H7 (cell line): Measurements from ENCODE around the gene STT3B. TPM values are rescaled to one million over a fixed set of nuclear protein-coding genes. Genes with fewer than 3 reads are reported as not detected.
A peak's percentile ranks its signal among the peaks of the same experiment; 100 is the strongest.

Experiments used
- DNase-seq: peaks from one replicate; pipeline ENCODE4 v3.0.0; 2012
- H3K27me3 ChIP-seq: 2 replicates; pipeline ENCODE4 v1.6.0; 2011; ENCODE audit warnings: mild to moderate bottlenecking, low read length; ENCODE audit not compliant: control insufficient read depth, insufficient read depth
- H3K36me3 ChIP-seq: replicated peaks from 2 replicates; pipeline ENCODE4 v1.5.1; 2011; ENCODE audit warnings: low read length; ENCODE audit not compliant: control insufficient read depth, insufficient read depth
- H3K4me3 ChIP-seq: 2 replicates; pipeline ENCODE4 v1.5.1; 2011; ENCODE audit warnings: low read depth, mild to moderate bottlenecking, control low read depth, low read length, moderate library complexity; ENCODE audit not compliant: insufficient read depth
- total RNA-seq: library from RNA; depleted of rRNA; stranded (reverse); fragments of >200 nt; shearing (Covaris generic); gene quantifications from 2 replicates; pipeline ENCODE4 v1.2.3, GENCODE V29; 2014; rRNA removed

Gene STT3B
- total RNA-seq = 134 and 148 TPM in 2 replicates

- no peaks in the 10 kb centered on the region for H3K36me3 ChIP-seq
- no peaks in the 10 kb centered on the region for H3K27me3 ChIP-seq
- DNase-seq = peak; percentile 88
- H3K4me3 ChIP-seq = peak within 1 kb of the TSS; percentile 86
Measured at GRCh38 chr3:31532587-31533168, at the start of gene STT3B. Gene STT3B, plus strand, starts transcription at chr3:31532925. Its CDS starts 74 bp downstream, at chr3:31532999.

DNA sequence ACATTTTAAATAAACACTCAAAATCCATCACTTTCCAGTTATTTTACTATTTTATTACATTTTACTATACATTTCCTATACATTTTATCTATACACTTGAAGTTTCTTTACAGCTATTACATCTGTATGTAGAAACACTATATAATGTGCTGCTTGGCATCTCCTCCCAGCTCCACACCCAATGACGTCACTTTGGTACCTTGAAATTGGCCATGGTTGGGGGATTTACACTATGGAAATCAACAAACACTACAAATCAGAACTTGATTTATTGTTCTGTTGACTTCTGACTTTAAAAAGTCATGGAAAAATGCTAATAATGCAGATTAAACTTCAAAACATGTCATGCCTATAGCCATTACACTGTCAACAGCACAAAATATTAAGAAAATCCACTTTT is 48.9 kb upstream of the STT3B start:
- Histone ChIP-seq H3K36me3 (no peaks in the 10 kb centered on the region), H3K4me3 (no peak overlapping the region), H3K27me3 (no peaks in the 10 kb centered on the region)
- no peak for DNase-seq

DNA sequence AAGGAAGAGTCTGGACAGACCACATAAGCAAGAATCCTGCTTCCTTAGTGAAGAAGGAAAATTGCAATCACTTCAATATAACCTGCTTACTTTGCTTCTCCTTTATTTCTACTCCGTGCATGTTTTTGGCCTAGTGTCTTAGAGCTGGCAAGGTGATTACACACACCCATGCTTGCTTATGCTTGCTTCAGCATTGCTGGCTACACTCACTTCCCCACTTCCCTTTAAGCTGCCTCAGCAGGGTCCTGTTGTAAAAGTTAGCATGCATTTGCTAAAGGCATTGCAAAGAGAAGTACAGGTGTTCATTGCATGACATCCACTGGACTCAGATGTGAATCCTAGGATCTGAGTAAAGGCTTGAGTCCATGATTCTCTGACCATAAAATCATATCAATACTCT is 47.5 kb upstream of the STT3B start:
- Histone ChIP-seq H3K27me3 (no peaks in the 10 kb centered on the region), H3K4me3 (no peak overlapping the region), H3K36me3 (no peaks in the 10 kb centered on the region)
- DNase-seq = no peak

DNA sequence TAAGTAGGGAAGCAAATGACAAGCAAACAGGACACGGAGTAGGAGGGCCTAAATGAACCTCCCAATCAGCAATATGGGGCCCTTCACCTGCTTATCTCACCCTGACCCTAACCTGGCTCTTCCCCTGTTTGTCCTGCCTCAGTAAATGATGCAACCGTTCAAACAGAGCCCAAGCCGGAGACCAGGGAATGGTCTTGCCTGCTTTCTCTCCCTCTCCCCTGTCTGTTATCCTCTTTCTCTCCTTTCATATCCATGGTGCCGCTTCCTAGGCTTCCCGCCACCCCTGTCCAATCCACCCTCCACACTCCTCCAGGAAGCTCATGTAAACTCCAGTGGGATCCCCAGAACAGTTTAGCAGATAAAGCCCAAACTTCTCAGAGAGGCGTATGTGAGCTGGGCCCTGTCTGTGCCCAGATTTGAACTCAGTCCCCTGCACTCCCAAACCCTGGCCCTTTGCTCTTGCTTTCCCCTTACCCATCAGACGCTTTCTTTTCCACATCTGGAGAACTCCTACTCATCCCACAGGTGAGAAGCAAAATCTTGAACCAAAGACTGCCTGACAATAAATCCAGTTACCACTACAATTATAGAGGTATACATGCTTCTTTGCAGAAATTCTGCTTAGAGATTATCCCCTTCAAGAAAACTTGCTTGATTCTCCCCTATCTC is 45.7 kb upstream of the STT3B start:
- H3K27me3 ChIP-seq = no peaks in the 10 kb centered on the region
- DNase-seq = no peak
- no peak overlapping the region for H3K4me3 ChIP-seq
- H3K36me3 ChIP-seq = no peaks in the 10 kb centered on the region

GRCh38 chr3:31488475-31489017 is 44.2 kb upstream of the STT3B start:
- DNase-seq = no peak
- H3K4me3 ChIP-seq = no peak overlapping the region
- H3K36me3 ChIP-seq = no peaks in the 10 kb centered on the region
- H3K27me3 ChIP-seq = no peaks in the 10 kb centered on the region

GRCh38 chr3:31490502-31490901 is 42.2 kb upstream of the STT3B start:
- H3K36me3 ChIP-seq = no peaks in the 10 kb centered on the region
- no peak for DNase-seq
- H3K27me3 ChIP-seq = no peaks in the 10 kb centered on the region
- no peak overlapping the region for H3K4me3 ChIP-seq

DNA sequence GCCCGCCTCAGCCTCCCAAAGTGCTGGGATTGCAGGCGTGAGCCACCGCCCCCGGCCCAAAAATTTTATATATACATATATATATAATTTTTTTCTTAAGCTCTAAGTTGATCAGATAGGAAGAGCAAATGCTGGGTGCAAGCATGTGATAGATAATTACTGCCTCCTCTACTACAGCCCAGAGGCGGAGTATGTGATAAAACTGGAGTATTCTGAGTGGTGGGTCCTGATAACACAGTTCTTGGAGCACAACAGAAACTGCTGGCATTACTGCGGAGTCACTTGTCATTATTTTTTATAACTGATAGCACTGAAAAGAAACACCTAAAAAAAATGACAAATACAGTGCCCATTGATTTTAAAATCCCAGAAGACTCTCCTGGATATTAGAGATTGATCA is 41.1 kb upstream of the STT3B start:
- no peak for DNase-seq
- Histone ChIP-seq H3K27me3 (no peaks in the 10 kb centered on the region), H3K36me3 (no peaks in the 10 kb centered on the region), H3K4me3 (no peak overlapping the region)

DNA sequence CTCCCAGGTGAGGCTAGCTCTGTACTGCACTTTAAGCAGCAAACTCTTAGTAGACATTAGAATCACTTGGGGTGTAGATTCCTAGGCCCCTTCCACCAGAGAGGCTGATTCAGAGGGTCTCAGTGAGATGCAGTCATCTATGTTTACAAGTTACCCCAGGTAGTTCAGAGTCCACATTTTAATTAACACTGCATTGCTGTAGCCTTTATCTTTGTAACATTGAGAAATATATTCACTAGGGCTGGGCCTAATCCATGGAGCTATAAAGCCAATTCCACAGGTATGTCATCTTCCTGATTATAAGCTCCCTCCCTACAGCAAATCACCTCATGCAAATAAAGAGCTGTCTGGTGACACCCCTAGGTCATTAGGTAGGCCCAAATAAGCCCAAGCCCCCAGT is 39.6 kb upstream of the STT3B start:
- no peak for DNase-seq
- H3K4me3 ChIP-seq = no peak overlapping the region
- no peaks in the 10 kb centered on the region for H3K27me3 ChIP-seq
- no peaks in the 10 kb centered on the region for H3K36me3 ChIP-seq

DNA sequence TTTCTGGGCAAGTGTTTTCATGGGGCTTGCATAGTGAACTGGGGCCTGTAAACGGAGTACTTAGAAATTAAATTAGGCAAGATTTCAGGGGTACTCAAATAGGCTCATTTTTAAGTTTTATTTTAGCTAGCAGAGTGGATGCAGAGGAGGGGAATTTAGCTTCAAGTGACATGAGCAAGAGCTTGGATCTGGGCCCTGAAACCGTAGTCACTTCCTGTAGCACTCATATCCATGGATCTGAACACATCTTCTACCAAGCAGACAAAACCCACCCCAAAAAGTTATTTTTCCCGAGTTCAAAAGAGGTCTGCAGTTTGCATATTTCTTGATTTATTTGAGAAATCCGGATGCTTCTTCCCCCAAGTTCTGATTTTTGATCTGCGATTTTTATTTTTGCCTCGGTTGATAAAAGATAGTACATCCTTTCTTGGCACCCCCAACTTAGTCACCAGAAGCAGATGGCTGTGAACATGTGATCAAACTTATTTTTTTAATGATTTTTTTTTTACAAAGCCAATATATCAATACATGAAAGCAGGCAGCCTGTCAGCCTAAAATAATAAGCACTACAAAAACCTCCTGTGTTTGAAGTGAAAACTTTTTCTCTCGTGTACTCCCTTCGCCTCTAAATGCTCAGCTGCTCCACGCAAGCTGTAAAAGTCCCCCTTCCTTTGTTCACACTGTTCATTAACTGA is 36.6 kb upstream of the STT3B start:
- Histone ChIP-seq H3K36me3 (no peaks in the 10 kb centered on the region), H3K4me3 (no peak overlapping the region), H3K27me3 (no peaks in the 10 kb centered on the region)
- DNase-seq = no peak

GRCh38 chr3:31498791-31499190 is 33.9 kb upstream of the STT3B start:
- Histone ChIP-seq H3K27me3 (no peaks in the 10 kb centered on the region), H3K4me3 (no peak overlapping the region), H3K36me3 (no peaks in the 10 kb centered on the region)
- no peak for DNase-seq

DNA sequence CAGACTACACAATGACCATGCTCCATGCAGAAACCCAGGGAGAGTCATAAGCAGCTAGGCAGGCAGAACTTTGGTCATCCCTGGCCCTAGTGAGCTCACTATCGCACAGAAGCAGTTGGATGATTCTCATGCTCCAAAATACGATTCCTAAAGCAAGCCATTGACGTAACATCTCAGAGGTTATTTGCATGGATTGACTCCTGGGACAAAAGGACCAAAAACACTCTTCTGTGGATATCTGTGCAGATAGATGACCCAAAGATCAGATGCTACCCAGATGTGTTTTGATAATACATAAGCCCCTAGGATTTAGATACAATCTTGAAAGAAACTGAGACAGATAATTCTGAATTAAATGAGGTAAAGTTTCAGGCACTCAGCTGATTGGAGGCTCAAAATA is 33.4 kb upstream of the STT3B start:
- Histone ChIP-seq H3K27me3 (no peaks in the 10 kb centered on the region), H3K36me3 (no peaks in the 10 kb centered on the region), H3K4me3 (no peak overlapping the region)
- DNase-seq = no peak

- Histone ChIP-seq H3K36me3 (no peaks in the 10 kb centered on the region), H3K27me3 (no peaks in the 10 kb centered on the region), H3K4me3 (no peak overlapping the region)
- DNase-seq = no peak
Measured at GRCh38 chr3:31502803-31503221, 29.9 kb upstream of the STT3B start.

DNA sequence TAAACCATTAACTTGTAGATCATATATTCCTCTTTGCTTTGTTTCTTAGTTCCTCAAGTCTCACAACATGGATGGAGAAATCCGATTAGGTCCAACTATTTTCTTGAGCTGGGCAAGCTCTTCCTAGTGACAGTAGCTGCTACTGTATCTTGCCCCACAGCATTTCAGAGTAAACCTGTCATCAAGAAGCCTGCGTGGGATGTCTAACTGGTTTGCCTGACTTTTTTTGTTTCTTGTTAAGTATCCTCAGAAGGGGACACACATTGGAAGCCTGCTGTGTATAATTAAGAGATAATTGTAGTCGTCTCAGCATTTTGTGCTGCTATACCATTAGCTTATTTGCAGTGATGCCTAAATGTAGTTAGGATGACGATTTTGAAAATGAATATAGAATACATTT is 29.3 kb upstream of the STT3B start:
- no peaks in the 10 kb centered on the region for H3K36me3 ChIP-seq
- no peaks in the 10 kb centered on the region for H3K27me3 ChIP-seq
- no peak overlapping the region for H3K4me3 ChIP-seq
- DNase-seq = no peak

DNA sequence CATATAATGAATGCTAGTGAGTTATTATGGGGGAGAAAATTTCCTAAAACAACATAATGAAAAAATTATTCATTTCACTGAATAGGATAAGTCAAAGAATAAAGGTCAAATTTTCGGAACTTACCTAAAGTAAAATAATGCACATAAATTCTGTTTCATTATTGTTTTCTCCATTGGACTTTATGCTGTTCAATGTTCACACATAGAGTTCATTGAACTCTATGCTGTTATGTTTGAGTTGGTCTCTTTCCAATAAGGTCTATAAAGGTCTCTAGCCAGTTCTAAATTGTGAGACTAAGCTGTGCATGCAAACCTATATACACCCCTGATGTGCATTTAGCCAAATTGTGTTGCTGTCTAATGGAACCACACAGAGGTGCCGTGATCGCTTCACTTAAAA is 28.5 kb upstream of the STT3B start:
- H3K4me3 ChIP-seq = no peak overlapping the region
- no peak for DNase-seq
- H3K27me3 ChIP-seq = no peaks in the 10 kb centered on the region
- no peaks in the 10 kb centered on the region for H3K36me3 ChIP-seq
